GM10847 (cell line): ENCODE results near the gene HMOX2.

ENCODE experiments used
- POLR2A ChIP-seq: IDR thresholded peaks from 2 replicates; pipeline ENCODE4 v1.6.1; 2011; ENCODE audit not compliant: insufficient read length; ENCODE audit errors: extremely low read depth

HMOX2 gene

DNA sequence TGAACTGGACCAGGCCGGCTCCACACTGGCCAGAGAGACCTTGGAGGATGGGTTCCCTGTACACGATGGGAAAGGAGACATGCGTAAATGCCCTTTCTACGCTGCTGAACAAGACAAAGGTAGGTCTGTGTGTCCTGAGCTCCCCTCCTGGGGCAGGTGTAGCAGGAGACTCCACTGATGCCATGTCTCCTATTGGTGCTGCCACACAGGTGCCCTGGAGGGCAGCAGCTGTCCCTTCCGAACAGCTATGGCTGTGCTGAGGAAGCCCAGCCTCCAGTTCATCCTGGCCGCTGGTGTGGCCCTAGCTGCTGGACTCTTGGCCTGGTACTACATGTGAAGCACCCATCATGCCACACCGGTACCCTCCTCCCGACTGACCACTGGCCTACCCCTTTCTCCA is 33.2 kb downstream of the HMOX2 start:
- TF ChIP-seq POLR2A: no peak

DNA sequence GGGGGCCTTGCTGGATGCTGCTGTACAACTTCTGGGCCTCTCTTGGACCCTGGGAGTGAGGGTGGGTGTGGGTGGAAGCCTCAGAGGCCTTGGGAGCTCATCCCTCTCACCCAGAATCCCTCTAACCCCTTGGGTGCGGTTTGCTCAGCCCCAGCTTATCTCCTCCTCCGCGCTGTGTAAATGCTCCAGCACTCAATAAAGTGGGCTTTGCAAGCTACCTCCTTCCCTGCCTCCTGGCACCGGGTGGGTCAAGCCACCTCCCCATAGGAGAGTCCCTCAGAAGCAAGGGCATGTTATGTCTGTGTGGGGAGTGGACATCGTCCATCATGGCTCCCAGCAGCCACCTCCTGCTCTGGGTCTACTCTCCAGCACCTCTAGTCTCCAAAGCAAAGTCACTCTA is 33.9 kb downstream of the HMOX2 start:
- no peak for TF ChIP-seq POLR2A

DNA sequence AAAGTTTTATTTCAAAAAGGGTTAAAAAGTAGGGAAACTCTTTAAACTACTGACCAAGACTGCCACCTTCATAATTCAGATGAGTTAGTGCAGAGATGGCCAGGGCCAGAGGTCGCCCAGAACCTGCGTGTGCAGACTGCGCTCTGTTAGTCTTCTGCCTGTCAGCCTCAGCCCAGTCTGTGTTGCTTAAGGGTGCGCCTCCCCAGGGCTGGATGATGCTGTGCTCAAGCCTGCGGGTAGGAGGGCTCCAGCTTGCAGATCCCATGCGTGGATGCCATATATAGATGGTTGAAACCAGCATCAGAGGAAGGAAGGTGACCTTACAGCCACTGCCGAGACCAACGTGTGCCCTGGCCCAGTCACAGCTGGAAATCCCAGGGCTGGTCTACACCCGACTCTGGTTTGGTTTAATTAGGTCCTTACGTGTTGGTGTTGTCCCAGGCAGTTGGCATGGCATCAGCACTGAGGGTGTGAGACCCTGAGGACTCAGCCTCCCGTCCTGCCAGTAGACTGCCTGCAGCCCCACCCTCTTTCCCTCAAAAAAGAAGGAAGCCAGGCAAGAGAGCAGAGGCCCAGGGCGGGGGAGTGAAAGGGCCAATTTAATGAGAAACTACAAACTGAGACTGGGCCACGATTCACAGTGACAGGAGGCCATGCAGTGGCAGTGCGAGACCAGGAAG is 34.7 kb downstream of the HMOX2 start:
- no peak for TF ChIP-seq POLR2A

- TF ChIP-seq POLR2A: no peak
Observed at GRCh38 chr16:4511441-4512082, 35.4 kb downstream of the HMOX2 start.

GRCh38 chr16:4512473-4512872 is 36.3 kb downstream of the HMOX2 start:
- no peak for TF ChIP-seq POLR2A

DNA sequence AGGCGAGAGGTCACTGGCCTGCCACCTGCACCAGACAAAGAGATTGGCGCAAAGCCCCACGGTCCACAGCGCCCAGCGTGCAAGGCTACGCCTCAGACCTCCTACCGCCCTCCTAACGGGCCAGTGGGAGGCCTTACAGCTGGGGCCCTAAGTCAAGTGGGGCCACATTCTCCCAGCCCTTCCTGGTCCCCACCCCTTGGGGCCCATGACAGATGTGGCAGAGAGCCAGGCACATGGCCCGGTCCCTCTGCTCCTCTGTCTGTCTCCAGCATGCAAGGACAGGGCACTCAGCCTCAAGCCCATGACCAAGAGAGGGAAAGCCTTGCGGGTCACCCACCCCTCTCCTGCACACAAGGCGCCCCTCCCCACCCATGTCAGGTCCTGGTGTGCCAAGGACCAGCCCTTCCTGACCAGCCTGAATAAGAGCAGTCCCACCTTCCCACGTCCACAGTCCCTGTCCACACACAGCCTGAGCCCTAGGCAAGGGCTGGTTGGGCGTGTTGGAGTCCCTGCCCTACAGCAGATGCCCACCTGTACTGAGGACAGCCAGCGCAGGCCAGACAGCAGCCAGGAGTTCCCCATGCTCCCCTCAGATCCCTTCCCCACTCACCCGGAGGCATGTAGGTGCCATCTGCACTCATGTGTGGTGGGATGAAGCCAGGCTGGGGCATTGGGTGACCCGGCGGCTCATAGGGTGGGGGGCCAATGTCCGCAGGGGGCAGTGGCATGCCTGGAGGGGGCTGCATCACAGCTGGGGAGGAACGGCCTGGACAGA is 37.1 kb downstream of the HMOX2 start:
- TF ChIP-seq POLR2A: no peak

DNA sequence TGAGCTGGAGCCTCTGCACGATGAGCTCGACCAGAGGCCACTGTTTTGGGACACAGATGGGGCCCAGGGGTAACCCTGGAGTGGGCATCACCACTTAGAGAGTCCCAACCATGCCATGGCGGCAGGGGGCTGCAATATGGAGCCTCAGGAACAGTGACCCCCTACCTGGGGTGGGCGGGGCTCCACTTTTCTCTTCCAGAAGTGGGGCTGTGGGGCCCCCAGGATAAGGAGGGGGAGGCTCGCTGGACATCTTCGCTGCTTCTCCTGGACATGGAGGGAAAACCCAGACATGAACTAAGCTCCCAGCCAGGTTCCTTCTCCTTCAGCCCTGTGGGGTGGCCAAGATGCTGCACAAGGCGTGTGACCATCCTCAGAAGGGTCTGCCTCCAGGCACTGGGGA is 37.7 kb downstream of the HMOX2 start:
- no peak for TF ChIP-seq POLR2A

GRCh38 chr16:4514606-4515005 is 38.4 kb downstream of the HMOX2 start:
- no peak for TF ChIP-seq POLR2A

- no peak for TF ChIP-seq POLR2A
Observed at GRCh38 chr16:4515611-4516233, 39.5 kb downstream of the HMOX2 start.

GRCh38 chr16:4517812-4518680 is 41.8 kb downstream of the HMOX2 start:
- TF ChIP-seq POLR2A: no peak

- TF ChIP-seq POLR2A: no peak
Observed at GRCh38 chr16:4519274-4520058, 43.3 kb downstream of the HMOX2 start.

DNA sequence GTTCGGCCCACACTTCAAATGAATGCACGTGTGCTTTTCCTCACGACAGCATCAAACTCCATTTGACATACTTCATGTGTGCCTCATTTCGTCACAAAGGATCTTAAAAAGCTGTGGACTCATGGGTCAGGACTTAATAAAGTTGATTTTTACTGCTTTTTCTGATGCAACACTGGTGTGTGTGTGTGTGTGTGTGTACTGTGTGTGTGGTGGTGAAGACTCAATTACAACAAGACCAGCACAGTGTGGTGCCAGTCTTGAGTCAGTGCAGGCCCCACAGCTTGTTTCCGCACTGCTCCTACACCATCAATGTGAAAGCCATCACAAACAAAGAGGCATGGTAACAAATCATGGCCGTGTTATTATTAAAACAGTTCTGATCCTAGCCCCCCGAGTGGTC is 44.7 kb downstream of the HMOX2 start:
- no peak for TF ChIP-seq POLR2A

GRCh38 chr16:4522051-4522581 is 45.9 kb downstream of the HMOX2 start:
- TF ChIP-seq POLR2A: no peak

DNA sequence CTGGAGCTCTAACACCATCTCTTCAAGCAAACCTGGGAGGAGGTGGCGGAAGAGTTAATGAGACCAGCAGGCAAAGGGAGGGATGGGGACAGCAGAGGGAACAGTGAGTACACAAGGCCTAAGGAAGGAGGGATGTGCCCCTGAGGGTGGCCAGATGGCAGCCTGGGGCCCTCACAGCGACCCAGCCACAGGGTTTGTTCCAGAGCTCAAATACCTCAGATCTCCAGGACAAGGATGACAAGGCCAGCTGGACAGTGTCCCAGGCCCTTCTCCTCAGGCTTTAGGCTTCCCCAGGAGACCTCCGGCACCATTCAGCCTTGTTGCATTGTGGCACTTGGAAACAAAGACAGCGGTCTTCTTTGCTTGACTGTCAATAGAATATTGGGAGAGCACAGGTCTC is 47.5 kb downstream of the HMOX2 start:
- no peak for TF ChIP-seq POLR2A
